ENCODE results near the gene ERICH6B. TPM values are rescaled to one million over a fixed set of nuclear protein-coding genes. Genes with fewer than 3 reads are reported as not detected.

Gene ERICH6B
- polyA plus RNA-seq, 1 of the 3 experiments (the other 2 are of a cell fraction): not detected

- POLR2A ChIA-PET: no interaction called here
- H4K20me1 ChIP-seq (ENCODE audit: insufficient read depth): no peaks in the 10 kb centered on the region
- H3K79me2 ChIP-seq (ENCODE audit: insufficient read depth): no peaks in the 10 kb centered on the region
- no peak for DNase-seq
- H3K27ac ChIP-seq (ENCODE audit: low read depth in 2 of 2, low read length in 1 of 2): no peak overlapping the region
- no peak overlapping the region for H3K9ac ChIP-seq
- H3K27me3 ChIP-seq (ENCODE audit: insufficient read depth): no peaks in the 10 kb centered on the region
- no peak overlapping the region for H3K4me3 ChIP-seq (ENCODE audit: low read depth in 2 of 2, low read length in 1 of 2)
- H3K9me2 ChIP-seq: no peaks in the 10 kb centered on the region
- no peaks in the 10 kb centered on the region for H3F3A ChIP-seq (replicated peaks; ENCODE audit: insufficient read depth)
- no peak overlapping the region for H3K4me2 ChIP-seq
- 25% methylated on average over 3 of the region's 3 CpGs for WGBS (ENCODE audit: low lambda C conversion rate)
- H2AFZ ChIP-seq (ENCODE audit: low read depth): no peak overlapping the region
- CTCF ChIA-PET: no interaction called here
- no peaks in the 10 kb centered on the region for H3K4me1 ChIP-seq (ENCODE audit: control insufficient read depth in 1 of 2, insufficient read depth in 2 of 2, low read depth in 1 of 2, low read length in 1 of 2)
- no peaks in the 10 kb centered on the region for H3K9me3 ChIP-seq
- no peaks in the 10 kb centered on the region for H3K36me3 ChIP-seq (replicated peaks in 1 of 2; ENCODE audit: control insufficient read depth in 1 of 2, insufficient read depth in 2 of 2, low read length in 1 of 2)
- TF ChIP-seq RCOR1 (IDR thresholded peaks at IDR 0.05; ENCODE audit: low read length) (no peak), FOSL2 (IDR thresholded peaks at IDR 0.05; ENCODE audit: borderline replicate concordance, low read depth) (peak; percentile 24; the same call in 1 of the 2 replicates), NFIC (IDR thresholded peaks at IDR 0.05; ENCODE audit: borderline replicate concordance) (no peak), YY1 (IDR thresholded peaks at IDR 0.05; ENCODE audit: low read depth) (no peak)
These were observed 51.3 kb downstream of the ERICH6B start for GRCh38 chr13:45564133-45564776.

GRCh38 chr13:45554604-45555109 is 60.9 kb downstream of the ERICH6B start:
- Histone ChIP-seq H3K27ac (ENCODE audit: low read depth in 2 of 2, low read length in 1 of 2) (no peak overlapping the region), H3F3A (replicated peaks; ENCODE audit: insufficient read depth) (no peaks in the 10 kb centered on the region), H3K9ac (no peak overlapping the region), H3K9me2 (no peaks in the 10 kb centered on the region), H2AFZ (ENCODE audit: low read depth) (no peak overlapping the region), H3K27me3 (ENCODE audit: insufficient read depth) (no peaks in the 10 kb centered on the region), H4K20me1 (ENCODE audit: insufficient read depth) (no peaks in the 10 kb centered on the region), H3K4me3 (ENCODE audit: low read depth in 2 of 2, low read length in 1 of 2) (no peak overlapping the region), H3K4me2 (no peak overlapping the region), H3K36me3 (replicated peaks in 1 of 2; ENCODE audit: control insufficient read depth in 1 of 2, insufficient read depth in 2 of 2, low read length in 1 of 2) (no peaks in the 10 kb centered on the region), H3K4me1 (ENCODE audit: control insufficient read depth in 1 of 2, insufficient read depth in 2 of 2, low read depth in 1 of 2, low read length in 1 of 2) (no peaks in the 10 kb centered on the region), H3K79me2 (ENCODE audit: insufficient read depth) (no peaks in the 10 kb centered on the region), H3K9me3 (no peaks in the 10 kb centered on the region)
- DNase-seq: no peak
- 43% methylated on average over 4 of the region's 4 CpGs for WGBS (ENCODE audit: low lambda C conversion rate)
- CTCF ChIA-PET: no interaction called here
- POLR2A ChIA-PET: no interaction called here
- TF ChIP-seq GATA2 (CRISPR knock-in tag; IDR thresholded peaks at IDR 0.05) (no peak), CHD2 (IDR thresholded peaks at IDR 0.05; ENCODE audit: low read length, partially characterized antibody) (no peak), REST (IDR thresholded peaks at IDR 0.05; ENCODE audit: low read depth, low read length) (no peak), EP300 (IDR thresholded peaks at IDR 0.05; ENCODE audit: borderline replicate concordance in 1 of 2, low read depth in 1 of 2, low read length in 1 of 2) (no peak), CTCF (IDR thresholded peaks at IDR 0.05) (no peak), ELF1 (IDR thresholded peaks at IDR 0.05) (no peak), PBX3 (IDR thresholded peaks at IDR 0.05) (no peak), MEF2A (IDR thresholded peaks at IDR 0.05; ENCODE audit: borderline replicate concordance, low read depth) (no peak), MXI1 (IDR thresholded peaks at IDR 0.05; ENCODE audit: low read depth, low read length) (no peak), FOSL2 (IDR thresholded peaks at IDR 0.05; ENCODE audit: borderline replicate concordance, low read depth) (no peak), IRF3 (IDR thresholded peaks at IDR 0.05; ENCODE audit: low read depth, low read length) (no peak), POLR2AphosphoS5 (IDR thresholded peaks at IDR 0.05; ENCODE audit: low read depth, low read length) (no peak), GABPA (IDR thresholded peaks at IDR 0.05; ENCODE audit: low read depth) (no peak), EZH2phosphoT487 (IDR thresholded peaks at IDR 0.05; ENCODE audit: borderline replicate concordance, low read depth) (no peak), USF1 (IDR thresholded peaks at IDR 0.05; ENCODE audit: borderline replicate concordance, low read depth) (no peak)

All from SK-N-SH (cell line).